Kidney (tissue), 14 donors: ENCODE results near the gene GTF2F1. TPM values are rescaled to one million over a fixed set of nuclear protein-coding genes. Genes with fewer than 3 reads are reported as not detected.

Source experiments
- DNase-seq, 5 donors: peaks; one replicate each; pipeline ENCODE4 v3.0.0-alpha.2; 2013 to 2020
- FAIRE-seq: peaks from 2 replicates; lab custom pipeline; 2012; peaks lifted over from hg19 to GRCh38; lab: Jason Lieb, UNC
- H3K27ac ChIP-seq, 2 donors: one replicate each; pipeline ENCODE4 v1.7.0; 2013; ENCODE audit warnings: low read depth in 2 of 2, low read length in 2 of 2, inconsistent platforms in 1 of 2
- H3K27me3 ChIP-seq: one replicate; pipeline ENCODE4 v1.7.1; 2013; ENCODE audit warnings: low read length, inconsistent platforms; ENCODE audit not compliant: control insufficient read depth, insufficient read depth
- H3K36me3 ChIP-seq, 3 donors: one replicate each; pipeline versions ENCODE4 v1.7.0 to v1.7.1; 2013; ENCODE audit warnings: low read length in 3 of 3, control low read depth in 1 of 3, inconsistent platforms in 1 of 3; ENCODE audit not compliant: insufficient read depth in 3 of 3, control insufficient read depth in 2 of 3
- H3K4me1 ChIP-seq, 3 donors: one replicate each; pipeline versions ENCODE4 v1.7.0 to v1.7.1; 2013; ENCODE audit warnings: low read length in 3 of 3, inconsistent platforms in 1 of 3, low read depth in 1 of 3; ENCODE audit not compliant: control insufficient read depth in 2 of 3, insufficient read depth in 2 of 3
- H3K4me3 ChIP-seq, 3 donors: one replicate each; pipeline versions ENCODE4 v1.7.0 to v1.8.1; 2013; ENCODE audit warnings: low read length in 3 of 3, control low read depth in 1 of 3, inconsistent platforms in 1 of 3
- H3K9ac ChIP-seq, 3 donors: one replicate each; pipeline versions ENCODE4 v1.7.0 to v1.7.1; 2013; ENCODE audit warnings: low read length in 3 of 3, control low read depth in 1 of 3, inconsistent platforms in 1 of 3
- H3K9me3 ChIP-seq, 3 donors: one replicate each; pipeline versions ENCODE4 v1.7.0 to v1.7.1; 2013; ENCODE audit warnings: low read length in 3 of 3, control low read depth in 1 of 3, inconsistent platforms in 1 of 3; ENCODE audit not compliant: control insufficient read depth in 2 of 3, insufficient read depth in 1 of 3
- CTCF ChIP-seq: IDR thresholded peaks from 3 replicates; pipeline ENCODE4 v1.5.1; 2012; ENCODE audit warnings: mild to moderate bottlenecking, moderate library complexity, borderline replicate concordance; ENCODE audit not compliant: insufficient read depth; ENCODE audit errors: extremely low read depth
- intact Hi-C: fragments of 100-400 bp; cut with DNase I; formaldehyde crosslinking; loops from one replicate; pipeline ENCODE4 v1.11.1; 2022
- polyA plus RNA-seq: library from polyadenylated mRNA; stranded (reverse); fragments of 350-450 nt; fragmentation: Illumina TruSeq; extraction: RNeasy Lipid Tissue Mini Kit (QIAGEN cat#74804); gene quantifications from one replicate; pipeline ENCODE4 v1.2.3, GENCODE V29; 2014; ENCODE audit warnings: low read depth, low replicate concordance; ENCODE audit not compliant: insufficient read depth
- total RNA-seq: library from RNA; stranded (reverse); fragmentation: NEBNext Ultra II Directional; extraction: Animal tissue kit (Norgen Biotek cat#: 25700); gene quantifications from one replicate; pipeline ENCODE4 v1.2.1, GENCODE V29; 2021
- donor health status: control.
- donor health status: control.
- donor health status: control.
- donor health status: control.
- donor health status: control.
- donor health status: DM: yes; HTN: yes; CAD: no.
- donor health status: Normal renal cell carcinoma (clear cell type).

GTF2F1 gene
- total and polyA plus RNA-seq, 2 donors from 2014 or later: 44.1 to 61.7 TPM

- no peak for FAIRE-seq
These were observed 9.8 kb downstream of the GTF2F1 start for GRCh38 chr19:6383188-6383587.

GRCh38 chr19:6381030-6381750, 11.8 kb downstream of the GTF2F1 start:
- H3K9me3 ChIP-seq: no peaks in the 10 kb centered on the region
- peak in 1 of 5 donors; percentile 63 for DNase-seq
- TF ChIP-seq CTCF: no peak
- no peak overlapping the region for H3K27ac ChIP-seq
- H3K27me3 ChIP-seq: no peaks in the 10 kb centered on the region
- intact Hi-C loops: no loop called here
- H3K4me3 ChIP-seq: no peak overlapping the region
- peaks cover 10 to 36% (median 13%) of the 10 kb centered on the region in 3 donors for H3K36me3 ChIP-seq
- no peak for FAIRE-seq
- peaks cover 0 to 2% (median 0%) of the 10 kb centered on the region in 3 donors for H3K4me1 ChIP-seq
- H3K9ac ChIP-seq: no peak overlapping the region

More at GRCh38 chr19:6383188-6383587, 9.8 kb downstream of the GTF2F1 start:
- Histone ChIP-seq H3K27me3 (no peaks in the 10 kb centered on the region), H3K9ac (no peak overlapping the region), H3K4me3 (no peak overlapping the region), H3K27ac (no peak overlapping the region), H3K9me3 (no peaks in the 10 kb centered on the region), H3K4me1 (peaks cover 0 to 2% (median 0%) of the 10 kb centered on the region in 3 donors), H3K36me3 (peaks cover 10 to 48% (median 20%) of the 10 kb centered on the region in 3 donors)
- DNase-seq: no peak
- TF ChIP-seq CTCF: no peak
- intact Hi-C loops: no loop called here

DNA sequence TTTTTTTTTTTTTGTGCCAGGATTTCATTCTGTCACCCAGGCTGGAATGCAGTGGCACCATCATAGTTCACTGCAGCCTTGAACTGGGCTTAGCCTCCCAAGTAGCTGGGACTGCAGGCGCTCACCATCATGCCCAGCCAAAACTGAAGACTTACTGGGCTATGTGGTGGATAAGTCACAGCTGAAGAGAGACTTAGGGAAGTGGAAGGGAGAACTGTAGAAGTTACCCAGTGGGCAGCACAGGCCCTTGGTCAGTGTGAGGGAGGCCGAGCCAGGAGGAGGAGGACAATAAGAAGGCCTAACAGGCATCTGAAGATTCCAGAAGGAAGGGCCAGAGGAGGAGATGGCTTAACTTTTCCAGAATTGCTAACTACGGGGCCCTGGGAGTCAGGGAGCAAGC, 13.2 kb downstream of the GTF2F1 start:
- FAIRE-seq: no peak

More for the DNA sequence above, 13.2 kb downstream of the GTF2F1 start:
- intact Hi-C loops: no loop called here
- H3K9ac ChIP-seq: no peak overlapping the region
- no peak for DNase-seq
- TF ChIP-seq CTCF: no peak
- no peaks in the 10 kb centered on the region for H3K9me3 ChIP-seq
- H3K27me3 ChIP-seq: no peaks in the 10 kb centered on the region
- no peak overlapping the region for H3K27ac ChIP-seq
- H3K4me1 ChIP-seq: peaks cover 0 to 2% (median 0%) of the 10 kb centered on the region in 3 donors
- peaks cover 10 to 33% (median 13%) of the 10 kb centered on the region in 3 donors for H3K36me3 ChIP-seq
- H3K4me3 ChIP-seq: no peak overlapping the region
